NCI-H446 (cell line): ENCODE results near the gene SLC9B1.
A peak's percentile ranks its signal among the peaks of the same experiment; 100 is the strongest.
"Not testable (repeated sequence)": the region's sequence is repeated elsewhere in the genome, so short reads cannot be mapped to it uniquely, and the experiment has no call there.

Source experiments
- DNase-seq, 2 experiments: peaks; one replicate each; lab custom pipeline; 2025; lab: John Stamatoyannopoulos, UW

The SLC9B1 gene

GRCh38 chr4:103011378-103012025, 8.0 kb downstream of the SLC9B1 start:
- no peak for DNase-seq

- DNase-seq = no peak
Measured at GRCh38 chr4:103010804-103011203, 8.7 kb downstream of the SLC9B1 start.

GRCh38 chr4:103008875-103009729, 10.4 kb downstream of the SLC9B1 start:
- peak in 1 of 2 experiments; percentile 74 for DNase-seq

GRCh38 chr4:103002551-103002950, 17.0 kb downstream of the SLC9B1 start:
- no peak for DNase-seq

GRCh38 chr4:102994803-102995202, 24.7 kb downstream of the SLC9B1 start:
- no peak for DNase-seq

GRCh38 chr4:102993985-102994384, 25.5 kb downstream of the SLC9B1 start:
- not testable (repeated sequence) for DNase-seq

GRCh38 chr4:102988429-102989020, 31.0 kb downstream of the SLC9B1 start:
- no peak for DNase-seq

GRCh38 chr4:102981005-102981404, 38.5 kb downstream of the SLC9B1 start:
- DNase-seq = no peak

GRCh38 chr4:102961813-102962212, 57.7 kb downstream of the SLC9B1 start:
- DNase-seq = not testable (repeated sequence)

- no peak for DNase-seq
Measured at GRCh38 chr4:102959496-102959895, 60.0 kb downstream of the SLC9B1 start.

- no peak for DNase-seq
Measured at GRCh38 chr4:102945066-102945465, 74.4 kb downstream of the SLC9B1 start.

GRCh38 chr4:102938063-102938462, 81.4 kb downstream of the SLC9B1 start:
- not testable (repeated sequence) for DNase-seq

GRCh38 chr4:102935716-102936115, 83.8 kb downstream of the SLC9B1 start:
- DNase-seq = no peak

- DNase-seq = not testable (repeated sequence)
Measured at GRCh38 chr4:102919697-102920096, 99.8 kb downstream of the SLC9B1 start.

GRCh38 chr4:102918859-102919258, 100.6 kb downstream of the SLC9B1 start:
- DNase-seq = no peak

GRCh38 chr4:102901804-102902203, 117.7 kb downstream of the SLC9B1 start:
- DNase-seq = no peak

GRCh38 chr4:102897610-102898009, 121.9 kb downstream of the SLC9B1 start:
- DNase-seq = not testable (repeated sequence)

GRCh38 chr4:102896547-102896946, 123.0 kb downstream of the SLC9B1 start:
- DNase-seq = not testable (repeated sequence)

GRCh38 chr4:102889866-102890265, 129.6 kb downstream of the SLC9B1 start:
- DNase-seq = not testable (repeated sequence)

GRCh38 chr4:102888570-102888969, 130.9 kb downstream of the SLC9B1 start:
- DNase-seq = not testable (repeated sequence)

GRCh38 chr4:102883278-102883677, 136.2 kb downstream of the SLC9B1 start:
- no peak for DNase-seq

- no peak for DNase-seq
Measured at GRCh38 chr4:102881343-102881742, 138.2 kb downstream of the SLC9B1 start.

- DNase-seq = no peak
Measured at GRCh38 chr4:102878901-102879300, 140.6 kb downstream of the SLC9B1 start.
